GM19328 (cell line): ENCODE results near the gene KLK14.

Source experiments
- ATAC-seq: cut with Tn5 transposase; IDR thresholded peaks from one replicate; pipeline ENCODE4 v1.9.1; 2021; ENCODE audit warnings: mild to moderate bottlenecking, moderate library complexity; ENCODE audit not compliant: unreplicated experiment

KLK14 gene

GRCh38 chr19:51086153-51086850 lies 3.6 kb upstream of the KLK14 start:
- ATAC-seq: no peak

GRCh38 chr19:51084505-51084904 lies 1.8 kb upstream of the KLK14 start:
- no peak for ATAC-seq

- ATAC-seq: no peak
Observed at GRCh38 chr19:51083783-51084182, 1.1 kb upstream of the KLK14 start.

- ATAC-seq: no peak
Observed at GRCh38 chr19:51083181-51083580, 494 bp upstream of the KLK14 start.

GRCh38 chr19:51081476-51081875 lies 1.2 kb downstream of the KLK14 start:
- no peak for ATAC-seq

GRCh38 chr19:51079481-51080110 lies 3.1 kb downstream of the KLK14 start:
- ATAC-seq: no peak

- ATAC-seq: no peak
Observed at GRCh38 chr19:51078731-51079130, 4.0 kb downstream of the KLK14 start.

GRCh38 chr19:51078104-51078503 lies 4.6 kb downstream of the KLK14 start:
- ATAC-seq: no peak

- ATAC-seq: no peak
Observed at GRCh38 chr19:51076631-51077213, 6.0 kb downstream of the KLK14 start.

- no peak for ATAC-seq
Observed at GRCh38 chr19:51075998-51076397, 6.7 kb downstream of the KLK14 start.

- no peak for ATAC-seq
Observed at GRCh38 chr19:51071095-51071405, 11.6 kb downstream of the KLK14 start.

GRCh38 chr19:51070334-51071094 lies 12.2 kb downstream of the KLK14 start:
- no peak for ATAC-seq

GRCh38 chr19:51066393-51067186 lies 16.1 kb downstream of the KLK14 start:
- no peak for ATAC-seq

- ATAC-seq: no peak
Observed at GRCh38 chr19:51065221-51065960, 17.3 kb downstream of the KLK14 start.

GRCh38 chr19:51064534-51065220 lies 18.0 kb downstream of the KLK14 start, which contains the start of gene KLK13:
Gene KLK13 (minus strand): TSS chr19:51065092. CDS start chr19:51065067, 25 bp downstream.
- no peak for ATAC-seq

- no peak for ATAC-seq
Observed at GRCh38 chr19:51063664-51064063, 19.0 kb downstream of the KLK14 start.

GRCh38 chr19:51060973-51061372 lies 21.7 kb downstream of the KLK14 start:
- no peak for ATAC-seq

GRCh38 chr19:51060336-51060735 lies 22.4 kb downstream of the KLK14 start:
- no peak for ATAC-seq

- no peak for ATAC-seq
Observed at GRCh38 chr19:51059715-51060114, 23.0 kb downstream of the KLK14 start.

GRCh38 chr19:51055866-51056265 lies 26.8 kb downstream of the KLK14 start:
- no peak for ATAC-seq
